Smooth muscle cell (in vitro differentiated cells): ENCODE results near the gene FRMD5. TPM values are rescaled to one million over a fixed set of nuclear protein-coding genes. Genes with fewer than 3 reads are reported as not detected.
A peak's percentile ranks its signal among the peaks of the same experiment; 100 is the strongest.

ENCODE experiments used
- DNase-seq: peaks from one replicate; lab custom pipeline; 2025; ENCODE audit not compliant: unreplicated experiment; lab: John Stamatoyannopoulos, UW
- H2AFZ ChIP-seq: fragments of 200-600 bp; sonication (generic); 2 replicates; pipeline ENCODE4 v1.6.0; 2016; ENCODE audit warnings: antibody characterized with exemption, low read depth, mild to moderate bottlenecking
- H3F3A ChIP-seq: fragments of 200-600 bp; sonication (generic); 2 replicates; pipeline ENCODE4 v1.6.0; 2017; ENCODE audit warnings: antibody characterized with exemption, low read depth
- H3K27ac ChIP-seq: fragments of 200-600 bp; sonication (generic); 2 replicates; pipeline ENCODE4 v1.5.1; 2016; ENCODE audit warnings: low read depth, mild to moderate bottlenecking
- H3K27me3 ChIP-seq: fragments of 200-600 bp; sonication (generic); 2 replicates; pipeline ENCODE4 v1.6.1; 2016; ENCODE audit warnings: low read depth, mild to moderate bottlenecking
- H3K36me3 ChIP-seq: fragments of 200-600 bp; sonication (generic); 2 replicates; pipeline ENCODE4 v1.5.1; 2016; ENCODE audit warnings: low read depth
- H3K4me1 ChIP-seq: fragments of 200-600 bp; sonication (generic); 2 replicates; pipeline ENCODE4 v1.5.1; 2016; ENCODE audit warnings: low read depth
- H3K4me2 ChIP-seq: fragments of 200-600 bp; sonication (generic); 2 replicates; pipeline ENCODE4 v1.6.0; 2016; ENCODE audit warnings: mild to moderate bottlenecking
- H3K4me3 ChIP-seq: fragments of 200-600 bp; sonication (generic); 2 replicates; pipeline ENCODE4 v1.5.1; 2016; ENCODE audit warnings: mild to moderate bottlenecking
- H3K79me2 ChIP-seq: fragments of 200-600 bp; sonication (generic); 2 replicates; pipeline ENCODE4 v1.6.0; 2016; ENCODE audit warnings: low read depth, mild to moderate bottlenecking
- H3K9ac ChIP-seq: fragments of 200-600 bp; sonication (generic); 2 replicates; pipeline ENCODE4 v1.6.0; 2016; ENCODE audit warnings: low read depth
- H3K9me3 ChIP-seq: fragments of 200-600 bp; sonication (generic); replicated peaks from 2 replicates; pipeline ENCODE4 v1.5.1; 2016; ENCODE audit warnings: low read depth
- H4K20me1 ChIP-seq: fragments of 200-600 bp; sonication (generic); 2 replicates; pipeline ENCODE4 v1.6.0; 2016; ENCODE audit warnings: low read depth
- CTCF ChIP-seq: fragments of 200-600 bp; sonication (generic); IDR thresholded peaks from 2 replicates; pipeline ENCODE4 v1.5.1; 2017; ENCODE audit warnings: borderline replicate concordance, mild to moderate bottlenecking, antibody characterized with exemption; ENCODE audit not compliant: insufficient read depth, poor library complexity, severe bottlenecking
- WGBS: methylation state at CpG from one replicate; pipeline ENCODE4 v1.1.7; 2016; ENCODE audit warnings: low lambda C conversion rate; 5-methylcytosine and 5-hydroxymethylcytosine counted together
- polyA plus RNA-seq: library from polyadenylated mRNA; unstranded; fragments of >200 nt; fragmentation: Nextera tagmentation; extraction: Ambion mirVana; gene quantifications from 2 replicates; pipeline ENCODE4 v1.2.1, GENCODE V29; 2016
- total RNA-seq: library from RNA; depleted of rRNA; stranded (reverse); fragments of >200 nt; gene quantifications from 2 replicates; pipeline ENCODE4 v1.2.3, GENCODE V29; 2014

Gene FRMD5
- total and polyA plus RNA-seq, 2 experiments from 2014 or later, result 0.46 to 7.2 TPM

- no peaks in the 10 kb centered on the region for H3K36me3 ChIP-seq
- H3K79me2 ChIP-seq, result no peaks in the 10 kb centered on the region
- 74% methylated on average over 5 of the region's 5 CpGs for WGBS
- no peaks in the 10 kb centered on the region for H4K20me1 ChIP-seq
- no peak for DNase-seq
- no peaks in the 10 kb centered on the region for H3F3A ChIP-seq
- H3K4me2 ChIP-seq, result peak overlapping the region; percentile 60
- no peak overlapping the region for H3K9ac ChIP-seq
- no peaks in the 10 kb centered on the region for H3K4me1 ChIP-seq
- TF ChIP-seq CTCF, result no peak
- peak overlapping the region; percentile 71 for H3K27ac ChIP-seq
- no peaks in the 10 kb centered on the region for H3K9me3 ChIP-seq
- H3K27me3 ChIP-seq, result no peaks in the 10 kb centered on the region
- no peak overlapping the region for H3K4me3 ChIP-seq
- H2AFZ ChIP-seq, result peak overlapping the region; percentile 56
Measured at GRCh38 chr15:44081026-44082013, 113.8 kb downstream of the FRMD5 start.

GRCh38 chr15:44075535-44075934 is 119.5 kb downstream of the FRMD5 start:
- DNase-seq, result no peak
- Histone ChIP-seq H2AFZ (no peak overlapping the region), H4K20me1 (no peaks in the 10 kb centered on the region), H3K4me3 (no peak overlapping the region), H3K9me3 (no peaks in the 10 kb centered on the region), H3K36me3 (no peaks in the 10 kb centered on the region), H3K27me3 (no peaks in the 10 kb centered on the region), H3K27ac (peak overlapping the region; percentile 44), H3K4me1 (no peaks in the 10 kb centered on the region), H3K9ac (no peak overlapping the region), H3F3A (no peaks in the 10 kb centered on the region), H3K4me2 (no peak overlapping the region), H3K79me2 (no peaks in the 10 kb centered on the region)
- 63% methylated on average over 3 of the region's 3 CpGs for WGBS
- no peak for TF ChIP-seq CTCF

- H3K9ac ChIP-seq, result no peak overlapping the region
- H3K79me2 ChIP-seq, result no peaks in the 10 kb centered on the region
- H3K4me2 ChIP-seq, result no peak overlapping the region
- no peak overlapping the region for H2AFZ ChIP-seq
- no peaks in the 10 kb centered on the region for H3K27me3 ChIP-seq
- no peak overlapping the region for H3K4me3 ChIP-seq
- H4K20me1 ChIP-seq, result no peaks in the 10 kb centered on the region
- no peaks in the 10 kb centered on the region for H3F3A ChIP-seq
- DNase-seq, result no peak
- no peak for TF ChIP-seq CTCF
- H3K36me3 ChIP-seq, result no peaks in the 10 kb centered on the region
- no peaks in the 10 kb centered on the region for H3K9me3 ChIP-seq
- H3K4me1 ChIP-seq, result no peaks in the 10 kb centered on the region
- no peak overlapping the region for H3K27ac ChIP-seq
- 94% methylated on average over 1 of the region's 1 CpG for WGBS
Measured at GRCh38 chr15:44069489-44069888, 125.6 kb downstream of the FRMD5 start.
